ENCODE results near the gene NAV2. TPM values are rescaled to one million over a fixed set of nuclear protein-coding genes. Genes with fewer than 3 reads are reported as not detected.

The NAV2 gene
- total and polyA plus RNA-seq, 7 donors: 1.2 to 62.6 (median 22.1) TPM

DNA sequence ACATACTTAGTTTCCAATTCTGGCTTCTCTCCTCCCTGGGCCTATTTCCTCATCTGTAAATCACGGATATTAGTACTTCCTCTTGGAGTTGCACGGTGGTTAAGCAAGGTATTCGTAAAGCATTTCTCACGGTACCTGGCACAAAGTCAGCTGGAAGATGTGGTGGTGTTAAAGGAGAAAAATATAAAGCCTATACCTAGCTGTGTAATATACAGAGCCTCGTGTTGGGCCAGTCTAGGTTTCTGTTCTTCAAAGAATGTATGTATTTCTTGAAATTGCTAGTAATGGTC, 400.5 kb downstream of the NAV2 start:
- Histone ChIP-seq H3K36me3 (peaks cover 0 to 49% (median 22%) of the 10 kb centered on the region in 4 donors), H3K27ac (peak overlapping the region; percentile 79 to 93 (median 88)), H3K9me3 (no peaks in the 10 kb centered on the region), H3K4me3 (no peak overlapping the region), H3K4me1 (peaks cover 0 to 100% (median 83%) of the 10 kb centered on the region in 4 donors), H3K27me3 (no peaks in the 10 kb centered on the region)
- intact Hi-C loops (cut with DNase I): loop anchor here (5.0 kb wide), 3 partner anchors 56 to 556 kb away; no protein-coding TSS in a partner anchor
- no peak for DNase-seq
- 53 to 55% methylated on average over 5 of the region's 5 CpGs for WGBS, 2 donors
- TF ChIP-seq EP300 (IDR thresholded peaks at IDR 0.05): no peak
- TF ChIP-seq POLR2A (IDR thresholded peaks at IDR 0.05): no peak
- TF ChIP-seq, protein P1, sequence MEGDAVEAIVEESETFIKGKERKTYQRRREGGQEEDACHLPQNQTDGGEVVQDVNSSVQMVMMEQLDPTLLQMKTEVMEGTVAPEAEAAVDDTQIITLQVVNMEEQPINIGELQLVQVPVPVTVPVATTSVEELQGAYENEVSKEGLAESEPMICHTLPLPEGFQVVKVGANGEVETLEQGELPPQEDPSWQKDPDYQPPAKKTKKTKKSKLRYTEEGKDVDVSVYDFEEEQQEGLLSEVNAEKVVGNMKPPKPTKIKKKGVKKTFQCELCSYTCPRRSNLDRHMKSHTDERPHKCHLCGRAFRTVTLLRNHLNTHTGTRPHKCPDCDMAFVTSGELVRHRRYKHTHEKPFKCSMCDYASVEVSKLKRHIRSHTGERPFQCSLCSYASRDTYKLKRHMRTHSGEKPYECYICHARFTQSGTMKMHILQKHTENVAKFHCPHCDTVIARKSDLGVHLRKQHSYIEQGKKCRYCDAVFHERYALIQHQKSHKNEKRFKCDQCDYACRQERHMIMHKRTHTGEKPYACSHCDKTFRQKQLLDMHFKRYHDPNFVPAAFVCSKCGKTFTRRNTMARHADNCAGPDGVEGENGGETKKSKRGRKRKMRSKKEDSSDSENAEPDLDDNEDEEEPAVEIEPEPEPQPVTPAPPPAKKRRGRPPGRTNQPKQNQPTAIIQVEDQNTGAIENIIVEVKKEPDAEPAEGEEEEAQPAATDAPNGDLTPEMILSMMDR (IDR thresholded peaks at IDR 0.05): no peak
- TF ChIP-seq POLR2AphosphoS5 (IDR thresholded peaks at IDR 0.05): no peak

DNA sequence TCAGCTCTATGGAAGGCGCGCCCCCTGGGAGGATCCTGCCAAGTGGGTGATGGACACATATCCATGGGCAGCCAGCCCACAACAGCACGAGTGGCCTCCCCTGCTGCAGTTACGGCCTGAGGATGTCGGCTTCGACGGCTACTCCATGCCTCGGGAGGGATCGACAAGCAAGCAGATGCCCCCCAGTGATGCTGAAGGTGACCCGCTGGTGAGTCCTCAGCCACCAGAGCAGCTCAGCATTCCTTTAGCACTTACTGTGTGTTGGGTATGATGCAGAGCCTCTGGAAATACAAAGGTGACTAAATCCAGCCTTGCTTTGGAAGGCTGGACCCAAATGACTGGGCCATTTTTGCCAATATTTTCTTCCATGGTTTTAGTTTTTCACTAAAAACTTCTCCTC, 402.0 kb downstream of the NAV2 start:
- H3K4me1 ChIP-seq: peaks cover 0 to 86% (median 74%) of the 10 kb centered on the region in 4 donors
- no peak for DNase-seq
- no peak overlapping the region for H3K4me3 ChIP-seq
- intact Hi-C loops (cut with DNase I): loop anchor here (5.0 kb wide), 3 partner anchors 57 to 557 kb away; no protein-coding TSS in a partner anchor
- 95 to 97% methylated on average over 10 of the region's 10 CpGs for WGBS, 2 donors
- H3K36me3 ChIP-seq: peaks cover 0 to 51% (median 25%) of the 10 kb centered on the region in 4 donors
- H3K27me3 ChIP-seq: no peaks in the 10 kb centered on the region
- peak overlapping the region in 3 of 4 donors; percentile 51 to 93 (median 88) for H3K27ac ChIP-seq
- H3K9me3 ChIP-seq: no peaks in the 10 kb centered on the region
- TF ChIP-seq POLR2AphosphoS5 (IDR thresholded peaks at IDR 0.05): no peak
- no peak for TF ChIP-seq EP300 (IDR thresholded peaks at IDR 0.05)
- TF ChIP-seq, protein P1 (IDR thresholded peaks at IDR 0.05): no peak
- no peak for TF ChIP-seq POLR2A (IDR thresholded peaks at IDR 0.05)

DNA sequence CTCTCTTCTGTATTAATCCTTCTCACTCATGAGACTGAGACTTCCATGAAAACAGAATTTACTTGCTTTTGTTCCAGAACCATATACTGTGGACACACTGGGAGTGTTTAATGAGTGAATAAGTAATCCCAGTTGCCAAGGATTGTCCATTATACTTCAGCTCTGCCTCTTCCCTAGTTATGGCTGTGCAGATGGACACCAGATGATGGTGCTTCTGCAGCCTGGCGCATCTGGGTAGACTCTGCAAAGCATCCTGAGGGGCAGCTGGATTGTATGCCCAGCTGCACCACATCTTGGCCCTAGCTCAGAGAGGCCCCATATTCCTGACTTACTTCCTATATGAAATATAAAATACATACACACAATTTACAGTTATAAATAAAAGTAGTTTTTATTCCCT, 404.2 kb downstream of the NAV2 start:
- Histone ChIP-seq H3K27me3 (no peaks in the 10 kb centered on the region), H3K9me3 (no peaks in the 10 kb centered on the region), H3K36me3 (peaks cover 0 to 57% (median 27%) of the 10 kb centered on the region in 4 donors), H3K4me1 (peaks cover 0 to 64% (median 55%) of the 10 kb centered on the region in 4 donors), H3K27ac (peak overlapping the region; percentile 15 to 93 (median 73)), H3K4me3 (no peak overlapping the region)
- TF ChIP-seq EP300 (IDR thresholded peaks at IDR 0.05) (no peak), POLR2AphosphoS5 (IDR thresholded peaks at IDR 0.05) (peak in 3 of 4 donors; percentile 46 to 74 (median 71))
- 0 to 63% methylated on average over 1 of the region's 1 CpG for WGBS, 2 donors
- intact Hi-C loops (cut with DNase I): no loop called here
- DNase-seq: no peak

DNA sequence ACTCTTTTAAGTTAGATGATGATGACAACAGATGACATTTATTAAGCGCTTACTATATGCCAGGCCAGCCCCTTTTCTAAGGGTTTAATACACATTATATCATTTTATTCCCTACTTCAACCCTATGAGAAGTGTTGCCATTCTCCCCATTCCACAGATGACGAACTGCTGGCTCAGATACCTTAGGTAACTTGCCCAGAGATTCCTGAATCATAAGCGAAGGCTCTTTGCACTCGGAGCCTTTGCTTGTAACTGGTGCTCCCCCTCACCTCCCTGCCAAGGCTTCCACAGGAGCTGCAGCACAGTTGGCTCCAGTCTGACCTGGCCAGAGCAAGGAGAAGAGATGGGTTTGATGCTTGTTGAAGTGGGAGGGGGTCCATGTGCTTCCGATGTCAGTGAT, 404.7 kb downstream of the NAV2 start:
- WGBS, 2 donors: 89 to 92% methylated on average over 5 of the region's 5 CpGs
- Histone ChIP-seq H3K4me3 (no peak overlapping the region), H3K27ac (peak overlapping the region; percentile 15 to 93 (median 73)), H3K27me3 (no peaks in the 10 kb centered on the region), H3K36me3 (peaks cover 0 to 57% (median 27%) of the 10 kb centered on the region in 4 donors), H3K9me3 (no peaks in the 10 kb centered on the region), H3K4me1 (peaks cover 0 to 59% (median 50%) of the 10 kb centered on the region in 4 donors)
- DNase-seq: no peak
- TF ChIP-seq POLR2AphosphoS5 (IDR thresholded peaks at IDR 0.05) (peak in 2 of 4 donors; percentile 14 to 35), EP300 (IDR thresholded peaks at IDR 0.05) (no peak)
- intact Hi-C loops (cut with DNase I): no loop called here

DNA sequence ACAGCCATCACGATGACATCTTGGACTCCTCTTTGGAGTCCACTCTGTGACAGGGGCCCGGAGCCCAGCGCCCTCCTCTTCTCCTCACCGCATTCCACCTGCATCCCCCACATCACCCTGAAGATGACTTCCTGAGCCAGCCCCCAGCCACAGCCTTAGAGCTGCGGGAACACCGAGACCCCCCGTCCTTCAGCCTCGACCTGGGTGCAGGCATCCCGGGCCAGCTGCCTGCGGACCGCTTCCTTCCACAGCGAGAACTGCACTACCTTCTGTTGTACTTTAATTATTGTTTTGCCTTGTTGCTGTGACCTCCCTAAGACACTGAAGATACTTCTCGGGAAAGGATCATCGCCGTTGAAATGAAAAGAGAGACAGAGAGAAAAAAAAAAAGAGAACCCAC, 405.6 kb downstream of the NAV2 start:
- 93 to 96% methylated on average over 15 of the region's 15 CpGs for WGBS, 2 donors
- intact Hi-C loops (cut with DNase I): no loop called here
- H3K36me3 ChIP-seq: peaks cover 0 to 57% (median 27%) of the 10 kb centered on the region in 4 donors

More for the DNA sequence above, 405.6 kb downstream of the NAV2 start:
- Histone ChIP-seq H3K9me3 (no peaks in the 10 kb centered on the region), H3K27me3 (no peaks in the 10 kb centered on the region), H3K4me3 (no peak overlapping the region), H3K27ac (peak overlapping the region in 3 of 4 donors; percentile 58 to 93 (median 88)), H3K4me1 (peaks cover 0 to 50% (median 41%) of the 10 kb centered on the region in 4 donors)
- TF ChIP-seq POLR2A (IDR thresholded peaks at IDR 0.05) (no peak), EP300 (IDR thresholded peaks at IDR 0.05) (no peak), POLR2AphosphoS5 (IDR thresholded peaks at IDR 0.05) (no peak)
- TF ChIP-seq, protein P1 (IDR thresholded peaks at IDR 0.05): no peak
- no peak for DNase-seq
